Measurements from ENCODE around the gene TTC4. TPM values are rescaled to one million over a fixed set of nuclear protein-coding genes. Genes with fewer than 3 reads are reported as not detected.

TTC4 gene
- total RNA-seq, 1 experiment from 2014 or later: 30.8 TPM

DNA sequence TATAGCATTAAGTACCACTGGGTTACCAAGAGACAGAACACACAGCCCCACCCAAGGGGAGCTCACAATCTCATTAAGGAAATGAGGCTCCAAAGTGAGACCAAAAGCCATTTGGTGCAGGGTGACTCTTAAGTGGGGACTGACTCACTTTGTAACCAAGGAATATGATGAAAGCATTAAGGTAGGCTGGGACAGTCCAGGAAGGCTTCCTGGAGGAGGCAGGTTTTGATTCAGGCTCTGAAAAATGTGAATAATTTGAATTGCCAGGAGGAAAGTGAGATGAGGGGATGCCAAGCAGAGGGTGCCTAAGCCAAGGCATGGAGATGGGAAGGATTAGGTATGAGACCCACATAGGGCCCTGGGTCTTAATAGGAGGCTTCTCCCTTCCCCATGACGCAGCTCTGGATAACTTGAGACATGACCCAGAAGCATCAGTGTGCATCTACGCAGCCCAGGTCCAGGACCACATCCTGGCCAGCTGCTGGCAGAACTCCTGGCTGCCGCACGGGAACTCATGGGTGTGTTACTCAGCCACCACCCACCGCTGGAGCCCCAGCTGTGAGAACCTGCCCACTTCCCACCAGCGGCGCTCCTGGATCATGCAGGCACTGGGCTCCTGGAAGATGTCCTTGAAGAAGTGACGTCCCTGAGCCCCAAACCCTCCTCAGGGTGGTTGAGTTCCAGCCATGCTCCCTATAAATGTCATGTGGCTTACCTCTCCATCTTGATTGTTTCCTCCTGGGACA lies 5.9 kb upstream of the TTC4 start:
- Histone ChIP-seq H2BK120ac (ENCODE audit: low read depth, low read length, poor library complexity, severe bottlenecking) (no peak overlapping the region), H3K14ac (ENCODE audit: insufficient read depth, low read length) (no peak overlapping the region), H4K8ac (replicated peaks; ENCODE audit: insufficient read length, low read depth, low read length) (no peak overlapping the region), H3K27ac (ENCODE audit: insufficient read length, low read depth, low read length) (no peak overlapping the region), H3K23me2 (ENCODE audit: insufficient read length, low read depth, low read length, poor library complexity, severe bottlenecking) (no peaks in the 10 kb centered on the region), H2AK5ac (ENCODE audit: insufficient read length, low read length) (no peak overlapping the region), H3K4me1 (ENCODE audit: insufficient read depth, low read length) (no peaks in the 10 kb centered on the region), H3K27me3 (ENCODE audit: insufficient read depth, low read length) (no peaks in the 10 kb centered on the region; the same call in 1 of the 2 replicates), H4K91ac (ENCODE audit: insufficient read length, low read depth, low read length) (no peak overlapping the region), H3K18ac (ENCODE audit: insufficient read length, low read depth, low read length) (no peak overlapping the region), H2BK20ac (ENCODE audit: low read depth, low read length, poor library complexity, severe bottlenecking) (no peak overlapping the region), H2BK12ac (ENCODE audit: insufficient read length, low read depth, low read length) (no peak overlapping the region), H2AFZ (ENCODE audit: low read length) (no peak overlapping the region), H4K20me1 (ENCODE audit: control insufficient read depth, insufficient read depth, insufficient read length) (no peaks in the 10 kb centered on the region), H3K79me2 (ENCODE audit: insufficient read depth, low read length) (no peaks in the 10 kb centered on the region), H3T11ph (ENCODE audit: low read length) (no peak overlapping the region), H3K9me3 (ENCODE audit: control insufficient read depth, low read depth, low read length) (no peaks in the 10 kb centered on the region), H3K4me2 (ENCODE audit: insufficient read depth, insufficient read length, low read length) (no peak overlapping the region), H2BK5ac (ENCODE audit: insufficient read length, low read length) (no peak overlapping the region), H3K4ac (ENCODE audit: low read depth, low read length) (no peak overlapping the region), H3K79me1 (ENCODE audit: insufficient read depth, low read depth, low read length, poor library complexity, severe bottlenecking) (no peaks in the 10 kb centered on the region), H3K9ac (ENCODE audit: extremely low read depth, insufficient read length, low read length) (no peak overlapping the region), H3K56ac (ENCODE audit: insufficient read length, low read depth, low read length) (no peak overlapping the region), H2BK15ac (ENCODE audit: low read depth, low read length) (no peak overlapping the region), H4K5ac (ENCODE audit: insufficient read length, low read depth, low read length) (no peak overlapping the region), H3K23ac (ENCODE audit: insufficient read length, low read depth, low read length) (no peak overlapping the region)
- TF ChIP-seq CTCF (conservative IDR thresholded peaks at IDR 0.05): no peak
- Mint-ChIP-seq H3K36me3 (ENCODE audit: insufficient read depth in 1 of 3, low read depth in 3 of 3) (no peaks in the 10 kb centered on the region), H3K9me3 (no peaks in the 10 kb centered on the region), H3K27me3 (ENCODE audit: low read depth) (peaks cover 60% of the 10 kb centered on the region), H3K4me1 (peaks cover 6 to 7% of the 10 kb centered on the region in 2 experiments), H3K27ac (peak overlapping the region in 1 of 3 experiments; percentile 31; a peak in 1 of 7 replicates), H3K4me3 (no peak overlapping the region)
- DNase-seq: no peak
- WGBS (ENCODE audit: extremely low coverage, insufficient read length, low lambda C conversion rate): no CpG with 5 or more reads among the region's 8 CpGs
